HG02763 (cell line): ENCODE data around the gene NDP.
"Not testable (repeated sequence)": the region's sequence is repeated elsewhere in the genome, so short reads cannot be mapped to it uniquely, and the experiment has no call there.

Experiments
- ATAC-seq: cut with Tn5 transposase; IDR thresholded peaks from one replicate; pipeline ENCODE4 v1.9.1; 2021; ENCODE audit warnings: mild to moderate bottlenecking, moderate library complexity; ENCODE audit not compliant: unreplicated experiment

NDP gene

GRCh38 chrX:43971966-43972961, 926 bp downstream of the NDP start:
- ATAC-seq = no peak

DNA sequence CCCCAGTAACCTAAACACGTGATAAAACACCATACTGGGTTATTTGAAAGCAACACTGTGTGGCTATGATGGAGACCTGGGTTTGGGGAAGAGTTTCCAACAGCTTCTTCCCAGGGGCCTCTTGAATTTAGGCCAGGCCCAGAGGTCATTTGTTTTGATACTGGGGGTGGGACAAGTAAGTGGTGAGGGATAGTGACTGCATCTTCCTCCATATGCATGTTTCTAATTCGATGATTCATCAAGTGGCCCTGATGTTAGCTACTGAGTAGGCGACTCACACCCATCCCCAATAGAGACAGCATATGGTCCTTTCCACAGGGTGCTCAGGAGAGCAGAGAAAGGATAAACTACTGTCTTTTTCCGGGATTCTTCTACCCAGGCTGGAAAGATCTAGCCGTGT, 2.7 kb downstream of the NDP start:
- ATAC-seq = no peak

GRCh38 chrX:43969504-43970501, 3.4 kb downstream of the NDP start:
- no peak for ATAC-seq

- no peak for ATAC-seq
These were observed 4.8 kb downstream of the NDP start for GRCh38 chrX:43968359-43968781.

DNA sequence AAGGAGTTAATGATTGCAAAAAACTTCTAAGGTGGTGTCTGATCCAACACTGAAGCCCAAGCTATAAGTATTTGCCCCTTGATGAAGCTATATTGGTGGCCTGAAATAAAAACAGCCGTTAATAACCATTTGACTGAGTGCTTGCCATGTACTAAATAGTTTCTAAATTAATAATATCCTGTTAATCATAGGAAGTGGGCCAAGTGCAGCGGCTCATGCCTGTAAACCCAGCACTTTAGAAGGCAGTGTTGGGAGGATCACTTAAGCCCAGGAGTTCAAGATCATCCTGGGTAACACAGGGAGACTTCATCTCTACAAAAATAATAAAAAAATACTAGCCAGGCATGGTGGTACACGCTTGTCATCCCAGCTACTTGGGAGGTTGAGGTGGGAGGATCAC, 8.3 kb downstream of the NDP start:
- ATAC-seq = no peak

DNA sequence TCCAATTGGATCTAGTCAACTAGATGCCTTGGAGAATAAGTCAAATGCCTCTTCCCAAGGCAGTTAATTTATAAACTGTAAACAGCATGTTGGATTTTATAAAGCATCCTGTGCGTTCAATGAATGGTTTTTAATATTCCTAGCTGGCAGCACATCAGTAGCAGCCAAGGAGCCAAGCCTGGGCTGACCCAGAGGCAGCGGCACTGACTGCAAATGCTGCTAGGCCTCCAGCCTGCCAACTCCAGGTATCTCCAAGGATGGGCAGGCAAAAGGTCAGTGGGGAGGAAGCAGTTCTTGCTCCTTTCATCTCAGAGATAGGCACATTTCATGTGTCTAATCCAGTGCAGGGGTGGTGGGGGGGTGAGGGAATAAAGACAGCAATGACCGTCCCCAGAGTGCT, 9.5 kb downstream of the NDP start:
- ATAC-seq = no peak

DNA sequence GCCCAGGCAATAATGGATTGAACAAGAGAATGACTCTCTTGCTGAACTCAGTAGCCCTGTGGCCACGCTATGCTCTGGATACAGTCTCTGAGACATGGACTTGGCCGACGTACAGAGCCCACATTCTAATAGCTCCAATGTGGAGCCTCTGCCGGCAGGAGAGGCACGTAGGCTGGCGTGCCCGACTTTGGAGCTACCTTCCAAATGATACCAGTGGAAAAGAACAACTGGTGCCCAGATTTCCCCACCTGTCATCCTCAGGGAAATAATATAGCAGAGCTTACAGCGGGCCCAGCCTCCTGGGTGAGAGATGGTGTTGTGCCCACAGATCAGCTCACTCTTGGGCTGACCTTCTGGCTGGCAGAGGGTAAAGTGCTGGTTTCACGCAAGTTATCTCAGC, 10.6 kb downstream of the NDP start:
- no peak for ATAC-seq

GRCh38 chrX:43961699-43962098, 11.5 kb downstream of the NDP start:
- no peak for ATAC-seq

DNA sequence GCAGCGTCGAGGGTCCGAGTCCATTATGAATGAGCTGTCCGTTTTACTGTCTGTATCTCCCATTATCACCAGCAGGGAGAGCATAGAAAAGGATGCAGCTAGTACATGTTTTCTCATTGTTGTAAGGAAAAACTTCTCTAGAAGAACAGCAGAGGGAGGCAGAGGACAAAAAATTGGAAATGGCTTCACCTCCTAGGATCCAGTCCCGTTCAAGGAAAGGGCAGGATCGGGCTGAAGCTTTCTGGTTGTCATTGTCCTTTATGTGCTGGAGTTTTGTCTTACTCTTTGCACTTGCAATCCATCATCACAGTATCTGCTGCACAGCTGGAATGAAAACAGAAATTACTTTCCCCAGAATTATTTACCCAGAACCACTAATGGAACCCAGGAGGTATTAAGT, 14.7 kb downstream of the NDP start:
- no peak for ATAC-seq

DNA sequence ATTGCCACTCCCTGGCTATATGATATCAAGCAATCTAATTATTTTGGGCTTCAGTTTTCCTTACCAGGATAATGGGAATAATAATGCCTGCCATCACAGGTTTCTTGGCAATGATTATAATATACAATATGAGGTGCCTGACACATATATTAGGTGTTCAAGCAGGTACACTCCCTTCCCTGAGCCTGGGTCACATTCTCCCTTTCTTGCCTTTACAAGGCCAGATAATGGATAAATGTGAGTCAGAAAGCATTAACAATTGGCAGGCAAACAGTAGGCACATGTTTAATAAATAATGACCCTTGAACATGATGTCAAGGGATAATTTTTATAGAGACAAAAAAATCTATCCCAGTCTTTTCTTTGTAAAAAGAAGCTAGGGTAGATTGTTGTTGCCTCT, 17.2 kb downstream of the NDP start:
- ATAC-seq = no peak

- no peak for ATAC-seq
These were observed 20.0 kb downstream of the NDP start for GRCh38 chrX:43953218-43953617.

DNA sequence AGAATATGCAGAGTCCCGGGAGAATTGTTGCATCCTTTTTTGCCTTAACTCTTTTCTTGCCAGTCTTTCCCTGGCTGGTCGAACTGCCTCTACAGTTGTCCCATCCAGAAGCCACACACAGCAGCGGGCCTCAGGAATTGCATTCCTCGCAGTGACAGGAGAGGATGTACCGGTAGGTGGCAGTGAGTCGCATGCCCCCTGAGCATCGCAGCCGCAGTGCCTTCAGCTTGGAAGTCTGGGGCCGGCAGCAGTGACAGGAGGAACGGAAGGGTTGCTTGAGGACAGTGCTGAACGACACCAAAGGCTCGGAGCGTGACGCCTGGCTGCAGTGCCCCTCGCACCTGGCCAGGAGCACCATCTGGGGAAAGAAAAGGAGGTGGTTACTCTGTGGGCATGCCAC, 23.5 kb downstream of the NDP start:
- ATAC-seq = no peak

- ATAC-seq = no peak
These were observed 32.2 kb downstream of the NDP start for GRCh38 chrX:43940816-43941474.

DNA sequence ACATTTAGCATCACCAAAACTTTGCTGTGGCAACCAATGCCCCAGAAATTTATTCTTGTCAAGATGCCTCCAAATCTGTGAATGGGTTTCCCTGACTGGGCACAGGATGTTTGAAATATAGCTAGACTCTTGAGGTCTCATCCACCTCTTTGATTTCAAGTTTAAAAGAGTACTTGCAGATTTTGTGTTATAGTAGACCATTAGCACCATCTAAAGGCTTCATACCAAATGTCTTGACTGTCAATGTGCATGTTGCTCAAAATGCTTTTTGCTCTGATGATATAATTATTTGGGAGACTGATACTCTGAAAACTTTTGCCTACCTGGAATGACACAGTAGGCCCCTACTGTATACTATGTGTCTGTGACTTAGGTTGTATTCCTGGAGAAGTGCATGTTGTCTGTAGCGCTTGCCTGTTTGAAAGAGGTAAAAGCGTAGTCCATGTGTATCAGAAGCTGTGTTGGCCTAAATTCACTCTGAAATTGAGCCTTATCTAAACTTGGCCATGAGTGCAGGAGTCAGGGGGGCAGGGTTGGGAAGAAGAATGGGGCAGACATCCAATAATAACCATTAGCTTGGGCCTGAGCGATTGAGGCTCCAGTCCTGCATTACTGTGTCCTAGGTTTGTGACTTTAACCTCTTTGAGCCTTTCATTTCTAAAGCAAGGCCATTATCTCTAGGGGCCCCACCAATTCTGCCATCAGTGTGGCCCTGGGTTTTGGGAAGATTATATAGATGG, 33.8 kb downstream of the NDP start:
- no peak for ATAC-seq

- not testable (repeated sequence) for ATAC-seq
These were observed 51.2 kb downstream of the NDP start for GRCh38 chrX:43922032-43922431.

GRCh38 chrX:43910772-43911171, 62.4 kb downstream of the NDP start:
- not testable (repeated sequence) for ATAC-seq

- no peak for ATAC-seq
These were observed 63.2 kb downstream of the NDP start for GRCh38 chrX:43910012-43910411.

DNA sequence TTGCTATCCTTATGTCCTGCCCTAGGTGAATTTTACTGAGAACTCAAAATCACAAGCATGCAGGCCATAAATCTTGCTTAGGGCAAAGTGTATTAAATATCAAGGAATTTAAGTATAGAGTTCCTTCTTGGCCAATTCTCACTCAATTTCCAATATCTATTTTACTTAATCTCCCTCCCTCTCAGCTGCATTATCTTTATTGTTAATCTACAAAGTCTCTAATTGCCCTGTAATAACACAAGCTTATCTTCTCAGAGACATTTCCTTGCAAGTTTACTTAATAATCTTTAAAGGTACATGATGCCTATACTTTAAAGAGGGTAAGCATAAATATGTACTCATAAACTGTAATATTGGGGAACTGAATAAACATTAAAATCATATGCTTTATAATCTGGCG, 64.0 kb downstream of the NDP start:
- ATAC-seq = no peak

- no peak for ATAC-seq
These were observed 73.0 kb downstream of the NDP start for GRCh38 chrX:43899878-43900815.
